Activated CD8-positive, alpha-beta memory T cell treated with anti-CD3 and anti-CD28 coated beads, Interleukin-2, amount 50 U/mL, for 1 hour (primary cell): ENCODE results near the gene FAM151B.
A peak's percentile ranks its signal among the peaks of the same experiment; 100 is the strongest.
"Not testable (repeated sequence)": the region's sequence is repeated elsewhere in the genome, so short reads cannot be mapped to it uniquely, and the experiment has no call there.

ENCODE experiments used
- DNase-seq: peaks from one replicate; pipeline ENCODE4 v3.0.0-alpha.2; 2020; ENCODE audit errors: extremely low read depth

The FAM151B gene, protein sequence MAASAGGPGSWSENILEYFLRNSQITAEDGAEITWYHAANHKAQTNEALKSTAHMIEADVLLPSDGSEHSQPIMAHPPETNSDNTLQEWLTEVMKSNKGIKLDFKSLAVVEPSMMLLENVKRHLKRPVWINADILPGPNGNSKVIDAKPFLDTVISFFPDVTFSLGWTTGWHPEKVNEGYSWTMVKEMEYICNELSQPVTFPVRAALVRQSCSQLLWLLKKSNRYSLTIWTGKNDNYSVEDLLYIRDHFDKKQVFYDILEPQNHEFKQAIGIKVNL

DNA sequence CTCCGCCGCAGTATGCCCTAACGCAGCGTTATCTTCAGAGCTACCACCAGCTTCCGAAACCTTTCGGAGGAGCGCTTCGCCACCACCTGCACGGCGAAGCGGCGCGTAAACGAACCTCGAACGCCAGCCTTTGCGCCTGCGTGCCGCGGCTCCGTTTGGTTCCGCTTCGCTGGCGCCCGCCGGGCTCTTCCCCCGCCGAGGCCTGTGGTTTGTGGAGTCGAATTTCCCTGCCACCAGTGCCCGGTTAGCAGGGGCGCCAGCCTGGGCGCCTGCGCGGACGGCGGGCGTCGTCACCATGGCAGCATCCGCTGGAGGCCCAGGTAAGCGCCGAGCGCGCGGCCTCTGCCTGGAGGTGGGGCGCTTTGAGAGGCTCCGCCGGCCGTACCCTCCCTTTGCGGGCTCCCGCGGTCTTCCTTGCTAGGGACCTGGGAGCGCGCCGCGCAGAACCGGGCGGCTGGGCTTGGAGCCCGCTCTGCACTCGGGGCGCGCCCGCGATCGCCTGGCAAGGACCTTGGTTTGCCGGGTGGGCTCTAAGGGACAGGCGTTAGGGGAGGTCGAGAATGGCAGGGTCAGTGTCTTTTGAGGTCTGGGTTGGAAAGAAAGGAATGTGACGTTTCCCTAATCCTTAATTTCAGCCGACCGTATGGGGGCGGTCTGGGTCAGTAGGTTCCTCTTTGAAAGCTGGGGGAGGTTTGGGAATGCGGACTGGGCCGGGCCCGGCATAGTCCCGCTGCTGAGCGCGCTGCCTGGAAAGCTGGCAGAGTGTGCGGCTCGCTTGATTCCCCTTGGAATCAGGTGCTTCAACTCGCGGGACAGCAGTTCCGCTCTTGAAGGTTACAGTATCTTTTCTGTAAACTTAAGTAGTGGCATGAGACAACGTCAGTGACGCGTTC, at the start of gene FAM151B:
FAM151B (plus strand) TSS at position 272 of the 893 bp plus-strand sequence; CDS start at position 296, 24 bp downstream.
- DNase-seq: peak; percentile 4

DNA sequence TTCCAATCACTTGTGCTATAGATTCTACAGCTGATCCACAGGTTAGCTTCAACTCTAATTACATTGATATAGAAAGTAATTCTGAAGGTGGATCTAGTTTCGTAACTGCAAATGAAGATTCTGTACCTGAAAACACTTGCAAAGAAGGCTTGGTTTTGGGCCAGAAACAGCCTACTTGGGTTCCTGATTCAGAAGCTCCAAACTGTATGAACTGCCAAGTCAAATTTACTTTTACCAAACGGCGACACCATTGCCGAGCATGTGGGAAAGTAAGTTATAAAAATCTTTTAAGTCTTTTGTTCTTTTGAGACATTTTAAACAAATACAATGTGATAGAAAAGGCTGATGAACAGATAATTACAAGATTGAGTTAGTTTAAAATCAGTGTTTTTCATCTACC, 49.2 kb upstream of the FAM151B start:
- DNase-seq: no peak

DNA sequence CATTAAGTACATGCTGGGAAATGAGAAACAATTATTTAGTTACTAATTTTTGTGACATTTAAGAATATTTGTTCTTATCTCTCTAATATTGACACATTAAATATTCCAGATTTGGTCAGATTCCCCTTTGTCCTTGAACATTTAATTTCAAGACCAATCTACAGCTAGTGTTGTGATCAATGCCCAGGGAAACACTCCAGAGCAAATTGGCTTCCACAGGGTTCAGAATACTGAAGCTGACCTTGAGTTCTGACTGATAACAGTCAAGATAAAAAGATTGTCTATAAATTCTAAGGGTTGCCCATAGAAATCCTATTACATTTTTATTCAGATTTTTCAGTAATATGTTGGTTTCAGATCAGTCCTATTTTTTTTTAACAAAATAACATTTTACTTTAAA, 48.7 kb upstream of the FAM151B start:
- no peak for DNase-seq

DNA sequence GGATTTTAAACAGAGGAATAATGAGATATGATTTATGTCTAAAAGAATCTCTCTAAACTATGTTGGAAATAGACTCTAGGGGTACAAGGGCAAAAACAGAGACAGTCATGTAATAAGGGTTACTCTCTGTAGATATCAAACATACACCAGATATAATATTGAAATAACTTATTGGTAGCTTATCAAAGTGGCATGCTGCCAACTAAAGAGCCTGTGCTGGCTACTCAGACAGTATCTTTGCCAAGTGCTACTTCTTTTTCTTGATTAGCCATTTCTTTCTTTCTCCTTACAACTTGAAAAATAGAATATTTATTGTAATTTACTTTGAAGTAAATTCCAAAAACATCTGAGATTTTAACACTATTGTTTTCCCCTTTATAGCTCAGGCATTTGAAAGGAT, 45.2 kb upstream of the FAM151B start:
- DNase-seq: no peak

DNA sequence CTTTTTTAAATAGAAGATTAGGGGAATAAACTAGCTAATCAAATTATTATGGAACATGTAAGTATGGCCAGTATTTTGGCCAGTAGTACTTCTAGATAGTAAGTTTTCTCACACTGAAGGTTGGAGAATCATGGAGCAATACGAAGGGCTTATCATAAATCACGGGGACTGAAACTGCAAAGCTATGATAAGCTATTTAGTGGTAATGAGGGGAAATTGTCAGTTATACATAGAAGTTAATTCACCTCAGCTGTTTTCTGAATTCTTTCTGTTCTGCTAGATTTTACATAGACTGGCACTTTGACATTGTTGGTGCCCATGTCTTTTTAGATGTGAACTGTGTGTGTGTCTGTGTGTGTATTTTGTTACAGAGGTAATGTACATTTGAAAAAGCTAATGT, 34.5 kb upstream of the FAM151B start:
- no peak for DNase-seq

DNA sequence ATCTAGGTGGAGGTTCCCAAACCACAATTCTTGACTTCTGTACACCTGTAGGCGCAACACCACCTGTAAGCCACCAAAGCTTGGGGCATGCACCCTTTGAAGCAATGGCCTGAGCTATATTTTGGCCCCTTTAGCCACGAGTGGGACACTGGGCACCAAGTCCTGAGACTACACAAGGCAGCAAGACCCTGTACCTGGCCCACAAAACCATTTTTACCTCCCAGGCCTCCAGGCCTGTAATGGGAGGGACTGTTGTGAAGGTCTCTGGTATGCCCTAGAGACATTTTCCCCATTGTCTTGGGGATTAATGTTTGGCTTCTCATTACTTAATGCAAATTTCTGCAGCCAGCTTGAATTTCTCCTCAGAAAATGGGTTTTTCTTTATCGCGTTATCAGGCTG, 24.6 kb upstream of the FAM151B start:
- DNase-seq: no peak

DNA sequence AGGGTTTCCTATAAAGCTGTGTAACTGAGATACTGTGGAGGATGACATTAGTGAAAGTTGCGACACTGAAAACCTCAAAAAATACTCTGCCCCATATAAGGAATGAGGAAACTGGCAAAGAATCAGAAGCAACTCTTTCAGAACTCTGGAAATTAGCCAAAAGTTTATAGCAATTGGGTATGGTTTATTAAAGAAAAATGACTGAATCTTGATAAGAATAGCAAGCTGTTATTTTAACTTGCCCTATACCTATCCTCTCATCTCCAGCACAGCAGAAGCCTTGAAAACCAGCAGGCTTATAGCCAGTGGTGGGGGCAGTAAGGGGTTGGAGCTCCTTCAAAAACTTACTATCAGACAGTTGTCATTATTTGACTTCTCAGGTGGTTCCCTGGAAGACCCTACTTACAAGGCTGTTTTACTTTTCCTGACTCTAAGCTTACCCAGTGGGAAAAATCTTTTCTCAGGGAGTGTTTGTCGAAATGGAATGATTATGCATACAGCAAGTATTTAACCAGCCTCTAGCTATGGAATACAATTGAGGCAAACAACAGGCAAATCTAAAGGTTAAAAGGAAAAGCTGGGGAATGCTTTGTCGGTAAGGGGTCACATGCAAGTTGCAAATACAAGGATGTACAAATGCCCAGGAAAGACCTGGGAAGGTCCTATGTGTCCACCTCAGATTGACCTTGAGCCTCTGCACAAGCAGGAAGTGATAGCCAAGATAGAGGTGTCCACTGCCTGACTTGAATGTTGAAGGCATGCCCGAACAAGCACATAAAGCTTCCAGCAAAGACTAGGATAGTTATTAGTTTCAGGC, 21.0 kb upstream of the FAM151B start:
- DNase-seq: no peak

DNA sequence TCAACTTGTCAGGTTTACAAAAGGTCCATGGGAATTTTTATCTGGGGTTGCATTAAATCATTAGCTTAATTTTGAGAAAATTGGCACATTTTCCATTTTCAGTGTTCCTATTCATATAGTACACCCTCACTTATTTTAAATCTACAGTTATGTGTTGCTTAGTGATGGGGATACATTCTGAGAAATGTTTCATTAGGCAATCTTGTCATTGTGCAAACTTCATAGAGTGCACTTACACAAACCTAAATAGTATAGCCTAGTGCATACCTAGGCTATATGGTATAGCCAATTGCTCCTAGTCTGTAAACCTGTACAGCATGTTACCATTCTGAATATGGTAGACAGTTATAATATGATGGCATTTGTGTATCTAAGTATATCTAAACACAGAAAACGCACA, 19.8 kb upstream of the FAM151B start:
- no peak for DNase-seq

DNA sequence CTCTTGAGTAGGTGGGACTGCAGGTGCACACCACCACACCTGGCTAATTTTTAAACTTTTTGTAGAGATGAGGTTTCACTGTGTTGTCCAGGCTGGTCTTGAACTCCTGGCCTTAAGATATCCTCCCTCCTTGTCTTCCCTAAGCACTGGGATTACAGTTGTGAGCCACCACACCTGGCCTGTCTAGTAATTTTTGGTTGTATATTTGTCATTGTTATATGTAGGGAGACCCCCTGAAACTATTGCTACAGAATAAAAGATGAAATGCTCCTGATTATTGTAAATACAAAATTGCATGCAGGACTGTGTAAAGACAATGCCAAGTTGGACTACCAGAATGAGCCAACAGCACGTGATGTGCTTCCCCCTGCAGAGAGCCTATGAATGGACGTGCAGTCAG, 17.3 kb upstream of the FAM151B start:
- DNase-seq: not testable (repeated sequence)

DNA sequence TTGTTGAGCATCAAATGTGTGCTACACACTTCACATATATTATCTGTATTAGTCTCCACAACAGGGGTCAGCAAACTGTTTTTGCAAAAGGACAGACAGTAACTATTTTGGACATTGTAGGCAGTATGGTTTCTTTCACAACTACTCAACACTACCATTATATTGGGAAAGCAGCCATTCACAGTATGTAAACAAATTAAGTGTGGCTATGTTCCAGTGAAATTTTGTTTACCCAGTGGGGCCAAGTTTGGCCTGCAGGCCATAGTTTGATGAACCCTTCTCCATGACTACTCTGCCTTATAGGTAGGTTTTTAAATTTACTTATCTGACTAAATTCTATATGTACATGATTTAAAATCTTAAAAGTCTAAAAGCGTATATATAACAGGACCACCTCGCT, 13.0 kb upstream of the FAM151B start:
- no peak for DNase-seq

DNA sequence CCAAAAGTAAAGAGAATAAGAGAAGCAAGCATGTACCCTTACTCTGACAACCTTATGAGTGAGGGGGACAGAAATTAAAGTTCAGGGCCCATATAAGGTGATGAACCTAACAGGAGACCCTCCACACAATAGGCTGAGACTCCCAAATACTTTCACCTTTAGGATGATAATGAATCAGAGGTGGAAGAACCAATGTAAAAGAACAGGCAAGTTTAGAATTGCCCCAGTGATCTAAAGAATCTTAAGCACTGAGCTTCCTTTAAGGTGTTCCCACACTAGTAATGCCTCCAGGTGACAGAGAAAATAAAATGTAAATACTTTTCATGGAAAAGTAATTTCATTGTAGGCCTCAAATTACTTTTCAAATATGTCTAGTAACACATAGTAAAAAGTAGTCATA, 8.2 kb upstream of the FAM151B start:
- no peak for DNase-seq

DNA sequence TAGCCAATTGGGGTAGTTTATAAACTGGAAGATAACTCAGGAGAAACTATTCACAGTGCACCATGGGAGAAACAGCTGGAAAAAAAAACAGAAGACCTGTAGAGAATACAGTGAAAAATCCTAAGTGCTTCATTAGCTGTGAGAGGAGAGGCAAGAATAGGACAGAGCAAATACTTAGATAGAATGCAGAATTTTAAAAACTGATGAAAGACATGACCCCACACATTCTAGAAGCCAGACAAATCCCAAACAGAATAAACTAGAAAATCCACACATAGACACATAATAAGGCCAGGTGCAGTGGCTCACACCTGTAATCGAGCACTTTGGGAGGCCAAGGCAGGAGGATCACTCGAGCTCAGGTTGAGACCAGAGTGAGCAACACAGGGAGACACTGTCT, 7.5 kb upstream of the FAM151B start:
- no peak for DNase-seq

DNA sequence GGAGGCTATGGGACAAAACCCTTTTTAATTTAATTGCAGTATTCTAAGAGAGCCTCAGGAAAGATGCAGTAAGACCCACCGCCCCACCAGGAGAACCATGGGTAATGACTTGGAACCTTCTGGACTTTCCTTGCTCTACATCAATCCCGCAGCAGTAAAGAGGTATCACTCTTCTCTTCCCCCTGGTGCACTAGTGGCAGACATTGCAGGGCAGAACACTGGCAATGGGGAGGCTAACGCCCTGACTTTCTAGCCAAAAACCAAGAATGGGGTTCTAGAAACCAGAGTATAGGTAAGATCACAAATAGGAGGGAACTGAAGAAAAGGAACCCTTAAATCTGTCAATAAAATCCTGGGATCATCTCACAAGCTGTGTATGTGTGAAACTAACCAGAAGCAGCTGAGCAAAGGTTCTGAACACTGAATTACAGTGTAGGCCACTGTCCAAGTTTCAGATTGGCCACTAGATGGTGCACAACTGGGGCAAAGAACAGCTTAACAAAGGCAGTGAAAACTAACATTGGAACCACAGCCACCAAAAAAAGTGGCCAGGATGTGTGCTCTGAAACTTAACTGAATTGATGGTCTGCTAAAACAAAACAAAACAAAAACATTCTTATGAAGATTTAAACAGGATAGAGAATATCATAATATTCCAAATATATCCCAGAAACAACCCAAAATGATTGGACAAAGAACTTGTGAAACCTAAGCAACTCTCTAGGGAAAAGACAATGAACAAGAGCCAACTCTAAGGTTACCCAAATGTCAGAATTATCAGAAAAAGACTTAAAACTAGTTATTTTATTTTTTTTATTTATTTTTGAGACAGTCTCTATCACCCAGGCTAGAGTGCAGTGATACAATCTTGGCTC, 6.6 kb upstream of the FAM151B start:
- no peak for DNase-seq

DNA sequence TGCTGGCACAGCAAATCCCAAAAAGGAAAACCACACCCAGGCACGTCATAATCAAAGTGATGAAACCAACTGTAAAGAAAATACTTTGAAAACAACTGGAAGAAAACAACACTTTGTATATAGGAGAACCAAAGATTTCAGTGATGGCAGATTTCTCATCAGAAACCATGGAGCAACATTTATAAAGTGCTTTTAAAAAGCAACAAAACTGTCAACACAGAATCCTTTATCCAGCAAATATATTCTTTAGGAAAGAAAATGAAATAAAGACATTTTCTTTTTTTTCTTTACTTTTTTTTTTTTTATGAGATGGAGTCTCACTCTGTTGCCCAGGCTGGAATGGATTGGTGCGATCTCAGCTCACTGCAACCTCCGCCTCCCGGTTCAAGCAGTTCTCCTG, 5.3 kb upstream of the FAM151B start:
- DNase-seq: no peak

DNA sequence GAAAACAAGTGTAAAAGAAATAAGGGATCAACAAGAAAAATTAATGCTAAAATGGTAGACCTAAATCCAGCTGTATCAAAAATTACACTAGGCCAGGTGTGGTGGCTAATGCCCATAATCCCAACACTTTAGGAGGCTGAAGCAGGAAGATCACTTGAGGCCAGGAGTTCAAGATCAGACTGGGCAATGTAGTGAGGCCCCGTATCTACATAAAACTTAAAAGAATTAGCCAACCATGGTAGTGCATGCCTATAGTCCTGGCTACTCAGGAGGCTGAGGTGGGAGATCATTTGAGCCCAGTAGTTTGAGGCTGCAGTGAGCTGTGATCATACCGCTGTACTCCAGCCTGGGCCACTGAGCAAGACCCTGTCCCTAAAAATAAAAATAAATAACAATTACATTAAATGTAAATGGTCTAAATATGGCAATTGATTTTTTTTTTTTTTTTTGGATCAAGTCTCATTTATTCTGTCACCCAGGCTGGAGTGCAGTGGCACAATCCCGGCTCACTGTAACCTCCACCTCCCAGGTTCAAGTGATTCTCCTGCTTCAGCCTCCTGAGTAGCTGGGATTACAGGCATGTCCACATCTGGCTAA, 4.2 kb upstream of the FAM151B start:
- no peak for DNase-seq

DNA sequence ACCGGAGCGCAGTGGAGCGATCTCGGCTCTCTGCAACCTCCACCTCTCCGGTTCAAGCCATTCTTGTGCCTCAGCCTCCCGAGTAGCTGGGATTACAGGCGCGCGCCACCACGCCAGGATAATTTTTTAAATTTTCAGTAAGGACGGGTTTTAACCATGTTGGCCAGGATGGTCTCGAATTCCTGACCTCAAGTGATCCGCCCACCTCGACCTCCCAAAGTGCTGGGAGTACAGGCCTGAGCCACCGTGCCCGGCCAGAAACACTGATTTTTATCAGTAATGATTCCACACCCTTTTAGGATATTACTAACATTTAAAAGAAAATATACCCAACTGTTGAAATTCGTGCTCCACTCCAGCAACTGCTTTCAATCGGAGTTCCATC, 464 bp upstream of the FAM151B start:
- DNase-seq: no peak

DNA sequence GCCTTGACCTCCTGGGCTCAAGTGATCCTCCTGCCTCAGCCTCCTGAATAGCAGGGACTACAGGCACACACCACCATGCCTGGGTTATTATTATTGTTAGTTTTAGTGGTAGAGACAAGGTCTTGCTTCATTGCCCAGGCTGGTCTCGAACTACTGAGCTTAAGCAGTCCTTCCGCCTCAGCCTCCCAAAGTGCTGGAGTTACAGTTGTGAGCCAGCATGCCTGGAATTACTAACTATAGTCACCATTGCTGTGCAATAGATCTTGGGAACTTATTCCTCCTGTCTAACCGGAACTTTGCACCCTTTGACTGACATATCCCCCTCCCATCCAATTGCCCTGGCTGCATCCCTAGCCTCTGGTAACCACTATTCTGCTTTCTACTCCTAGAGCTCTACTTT, 3.4 kb downstream of the FAM151B start:
- DNase-seq: no peak

DNA sequence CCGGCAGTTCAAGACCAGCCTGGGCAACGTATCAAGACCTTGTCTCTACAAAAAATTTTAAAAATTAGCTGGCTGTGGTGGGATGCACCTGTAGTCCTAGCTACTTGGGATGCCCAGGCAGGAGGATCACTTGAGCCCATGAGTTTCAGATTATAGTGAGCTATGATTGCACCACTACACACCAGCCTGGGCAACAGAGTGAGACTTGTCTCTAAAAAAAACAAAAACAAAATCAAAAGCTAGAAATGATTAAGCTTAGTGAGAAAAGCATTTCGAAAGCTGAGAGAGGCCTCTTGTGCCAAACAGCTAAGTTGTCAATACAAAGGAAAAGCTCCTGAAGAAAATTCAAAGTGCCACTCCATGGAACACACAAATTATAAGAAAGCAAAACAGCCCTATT, 4.8 kb downstream of the FAM151B start:
- no peak for DNase-seq

DNA sequence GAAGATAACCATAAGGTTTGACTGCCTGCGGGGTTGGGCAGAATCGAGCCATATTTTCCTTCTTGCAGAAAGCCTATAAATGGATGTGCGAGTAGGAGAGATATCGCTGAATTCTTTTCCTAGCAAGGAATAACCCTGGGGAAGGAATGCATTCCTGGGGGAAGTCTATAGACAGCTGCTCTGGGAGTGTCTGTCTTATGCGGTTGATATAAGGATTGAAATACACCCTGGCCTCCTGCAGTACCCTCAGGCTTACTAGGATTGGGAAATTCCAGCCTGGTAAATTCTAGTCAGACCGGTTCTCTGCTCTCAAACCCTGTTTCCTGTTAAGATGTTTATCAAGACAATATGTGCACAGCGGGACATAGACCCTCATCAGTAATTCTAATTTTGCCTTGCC, 5.5 kb downstream of the FAM151B start:
- DNase-seq: not testable (repeated sequence)

DNA sequence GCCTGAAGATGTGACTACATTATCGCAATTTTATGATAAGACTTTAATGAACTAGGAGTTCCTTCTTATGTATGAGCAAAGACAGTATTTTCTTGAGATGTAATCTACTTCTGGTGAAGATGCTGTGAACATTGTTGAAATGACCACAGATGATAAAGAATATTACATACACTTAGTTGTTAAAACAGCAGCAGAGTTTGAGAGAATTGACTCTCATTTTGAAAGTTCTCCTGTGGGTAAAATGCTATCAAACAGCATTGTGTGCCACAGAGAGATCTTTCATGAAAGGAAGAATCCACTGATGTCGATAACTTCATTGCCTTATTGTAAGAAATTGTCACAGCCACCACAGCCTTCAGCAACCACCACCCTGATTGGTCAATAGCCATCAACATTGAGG, 8.0 kb downstream of the FAM151B start:
- no peak for DNase-seq

DNA sequence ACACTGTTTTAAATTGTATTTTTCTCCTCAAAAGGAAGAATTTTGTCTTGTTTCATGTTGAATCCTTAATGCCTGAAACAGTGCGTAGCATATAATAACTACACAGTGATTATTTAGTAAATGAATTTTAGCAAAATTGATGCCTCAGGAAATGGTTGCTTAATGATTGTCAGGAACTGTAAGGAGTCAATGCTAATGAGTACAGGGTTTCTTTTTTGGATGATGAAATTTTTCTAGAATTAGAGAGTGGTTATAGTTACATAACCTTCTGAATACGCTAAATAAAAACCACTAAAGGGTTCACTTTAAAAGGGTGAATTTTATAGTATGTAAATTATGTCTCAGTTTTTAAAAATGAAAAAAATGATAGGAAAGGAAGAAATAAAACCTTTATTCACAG, 14.9 kb downstream of the FAM151B start:
- no peak for DNase-seq
